HepG2 (cell line): ENCODE results near the gene EGLN2. TPM values are rescaled to one million over a fixed set of nuclear protein-coding genes. Genes with fewer than 3 reads are reported as not detected.

ENCODE experiments used
- AGO2 ChIP-seq: fragments of 200-400 bp; formaldehyde crosslinking; optimal IDR thresholded peaks from 2 replicates; pipeline ENCODE3; 2017; ENCODE audit warnings: mild to moderate bottlenecking, low read depth, low read length, moderate library complexity
- MAZ ChIP-seq, 2 experiments: sonication (generic) in 1 of 2; formaldehyde crosslinking in 1 of 2; IDR thresholded peaks; 2 replicates each; pipeline versions ENCODE4 v1.5.0 to v1.6.1; 2012 to 2020; ENCODE audit warnings: low read depth in 2 of 2, mild to moderate bottlenecking in 2 of 2, borderline replicate concordance in 1 of 2, improper control_type of control experiment in 1 of 2, low read length in 1 of 2, missing genetic modification reagents in 1 of 2, moderate library complexity in 1 of 2
- MBNL3 ChIP-seq: fragments of 250-450 bp; sonication (Bioruptor Pico); conservative IDR thresholded peaks from 2 replicates; pipeline ENCODE4 v1.8.0; 2022; ENCODE audit warnings: mild to moderate bottlenecking, inconsistent platforms
- MXI1 ChIP-seq: IDR thresholded peaks from 3 replicates; pipeline ENCODE4 v1.6.1; 2012; ENCODE audit warnings: low read depth, low read length, inconsistent platforms, borderline replicate concordance
- MYNN ChIP-seq: sonication (generic); formaldehyde crosslinking; IDR thresholded peaks from 2 replicates; pipeline ENCODE4 v1.4.0; 2020; ENCODE audit warnings: mild to moderate bottlenecking, low read depth, missing genetic modification reagents
- SIN3A ChIP-seq: IDR thresholded peaks from 2 replicates; pipeline ENCODE4 v1.6.1; 2011; ENCODE audit warnings: low read depth, mild to moderate bottlenecking, control low read depth, low read length, borderline replicate concordance
- polyA plus RNA-seq, 8 experiments: library from polyadenylated mRNA; depleted of rRNA in 3 of 8; stranded (reverse) in 7 of 8; unstranded in 1 of 8; fragments of >200 nt; fragmentation: Illumina TruSeq in 4 of 8; extraction: Trizol in 4 of 8; gene quantifications; 2 replicates each; pipeline versions ENCODE4 v1.2.1 to v1.2.3, GENCODE V29; 2011 to 2016; ENCODE audit warnings: low read depth in 4 of 8, missing spikeins in 1 of 8, mixed read lengths in 1 of 8; ENCODE audit not compliant: insufficient read depth in 1 of 8
- total RNA-seq, 5 experiments: library from RNA; depleted of rRNA; stranded (reverse); fragments of >200 nt; fragmentation: Illumina TruSeq; extraction: Trizol; gene quantifications; 2 replicates each; pipeline ENCODE4 v1.2.3, GENCODE V29; 2016; ENCODE audit warnings: low read depth in 1 of 5
- TF ChIP-seq, protein P1 (sequence below): sonication (generic); formaldehyde crosslinking; IDR thresholded peaks from 2 replicates; pipeline ENCODE4 v1.5.1; 2020; ENCODE audit warnings: mild to moderate bottlenecking, missing genetic modification reagents, moderate library complexity
- TF ChIP-seq, protein P2 (sequence below): sonication (generic); formaldehyde crosslinking; IDR thresholded peaks from 2 replicates; pipeline ENCODE4 v1.4.0; 2020; ENCODE audit warnings: missing genetic modification reagents
- TF ChIP-seq, protein P3 (sequence below), 2 experiments: sonication (generic) in 1 of 2; formaldehyde crosslinking in 1 of 2; IDR thresholded peaks; 2 replicates each; pipeline versions ENCODE4 v1.4.0 to v1.6.1; 2018 to 2020; ENCODE audit warnings: missing genetic modification reagents in 2 of 2, borderline replicate concordance in 1 of 2, low read depth in 1 of 2, mild to moderate bottlenecking in 1 of 2, missing biosample characterization in 1 of 2
- TF ChIP-seq, protein P4 (sequence below): IDR thresholded peaks from 2 replicates; pipeline ENCODE4 v1.6.1; 2016; ENCODE audit warnings: control low read depth
- TF ChIP-seq, protein P5 (sequence below): sonication (generic); formaldehyde crosslinking; IDR thresholded peaks from 2 replicates; pipeline ENCODE4 v1.8.0; 2022; ENCODE audit warnings: missing genetic modification reagents, low read depth, mild to moderate bottlenecking, borderline replicate concordance

EGLN2 gene
- total and polyA plus RNA-seq, 2 of the 13 experiments (the other 11 are each of a cell fraction or from before 2014, with no cell fraction given), result 16.5 to 40.8 TPM

DNA sequence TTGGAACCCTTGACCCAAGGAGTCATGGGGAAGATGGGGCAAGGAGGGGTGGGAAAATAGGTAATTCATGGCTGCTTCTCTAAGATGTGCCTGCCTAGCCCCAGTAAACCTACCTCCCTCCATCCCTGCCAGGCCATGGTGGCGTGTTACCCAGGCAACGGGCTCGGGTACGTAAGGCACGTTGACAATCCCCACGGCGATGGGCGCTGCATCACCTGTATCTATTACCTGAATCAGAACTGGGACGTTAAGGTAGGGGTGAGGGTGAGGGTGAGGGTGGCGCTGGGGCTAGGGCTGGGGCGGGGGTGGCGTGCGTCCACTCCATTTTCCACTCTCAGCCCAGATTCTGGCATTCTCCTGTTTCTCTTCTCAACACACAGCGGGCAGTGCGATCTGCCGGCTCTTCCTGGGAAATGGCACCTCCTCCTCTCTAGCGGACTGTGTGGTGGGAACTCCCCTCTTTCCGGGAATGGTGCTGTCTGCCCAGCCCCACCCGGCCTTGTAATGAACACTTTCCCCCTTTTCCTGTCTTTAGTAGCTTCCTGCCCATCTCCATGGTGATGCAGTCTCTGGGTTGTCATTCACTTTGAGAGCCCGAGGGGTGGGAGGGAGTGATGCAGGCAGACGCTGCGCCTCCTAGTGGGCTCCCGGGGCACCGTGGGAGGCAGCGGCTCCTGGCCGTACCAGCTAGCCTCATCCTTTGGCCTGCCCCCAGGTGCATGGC, 7.6 kb downstream of the EGLN2 start (continued):
- TF ChIP-seq, protein P1, sequence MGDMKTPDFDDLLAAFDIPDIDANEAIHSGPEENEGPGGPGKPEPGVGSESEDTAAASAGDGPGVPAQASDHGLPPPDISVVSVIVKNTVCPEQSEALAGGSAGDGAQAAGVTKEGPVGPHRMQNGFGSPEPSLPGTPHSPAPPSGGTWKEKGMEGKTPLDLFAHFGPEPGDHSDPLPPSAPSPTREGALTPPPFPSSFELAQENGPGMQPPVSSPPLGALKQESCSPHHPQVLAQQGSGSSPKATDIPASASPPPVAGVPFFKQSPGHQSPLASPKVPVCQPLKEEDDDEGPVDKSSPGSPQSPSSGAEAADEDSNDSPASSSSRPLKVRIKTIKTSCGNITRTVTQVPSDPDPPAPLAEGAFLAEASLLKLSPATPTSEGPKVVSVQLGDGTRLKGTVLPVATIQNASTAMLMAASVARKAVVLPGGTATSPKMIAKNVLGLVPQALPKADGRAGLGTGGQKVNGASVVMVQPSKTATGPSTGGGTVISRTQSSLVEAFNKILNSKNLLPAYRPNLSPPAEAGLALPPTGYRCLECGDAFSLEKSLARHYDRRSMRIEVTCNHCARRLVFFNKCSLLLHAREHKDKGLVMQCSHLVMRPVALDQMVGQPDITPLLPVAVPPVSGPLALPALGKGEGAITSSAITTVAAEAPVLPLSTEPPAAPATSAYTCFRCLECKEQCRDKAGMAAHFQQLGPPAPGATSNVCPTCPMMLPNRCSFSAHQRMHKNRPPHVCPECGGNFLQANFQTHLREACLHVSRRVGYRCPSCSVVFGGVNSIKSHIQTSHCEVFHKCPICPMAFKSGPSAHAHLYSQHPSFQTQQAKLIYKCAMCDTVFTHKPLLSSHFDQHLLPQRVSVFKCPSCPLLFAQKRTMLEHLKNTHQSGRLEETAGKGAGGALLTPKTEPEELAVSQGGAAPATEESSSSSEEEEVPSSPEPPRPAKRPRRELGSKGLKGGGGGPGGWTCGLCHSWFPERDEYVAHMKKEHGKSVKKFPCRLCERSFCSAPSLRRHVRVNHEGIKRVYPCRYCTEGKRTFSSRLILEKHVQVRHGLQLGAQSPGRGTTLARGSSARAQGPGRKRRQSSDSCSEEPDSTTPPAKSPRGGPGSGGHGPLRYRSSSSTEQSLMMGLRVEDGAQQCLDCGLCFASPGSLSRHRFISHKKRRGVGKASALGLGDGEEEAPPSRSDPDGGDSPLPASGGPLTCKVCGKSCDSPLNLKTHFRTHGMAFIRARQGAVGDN (CRISPR knock-in tag), result peak; percentile 60
- TF ChIP-seq SIN3A (peak; percentile 33; the same call in 1 of the 2 replicates), MYNN (no peak), MBNL3 (CRISPR knock-in tag) (no peak), MXI1 (0 out of 3 replicates have a peak, but pooled peaks have one; percentile 14), MAZ (IDR thresholded peaks at IDR 0.05; ENCODE audit: borderline replicate concordance, low read depth, low read length) (peak; percentile 76), MAZ (CRISPR knock-in tag; IDR thresholded peaks at IDR 0.05; ENCODE audit: low read depth) (peak; percentile 63; the same call in 1 of the 2 replicates), AGO2 (peak; percentile 68)
- TF ChIP-seq, protein P2, sequence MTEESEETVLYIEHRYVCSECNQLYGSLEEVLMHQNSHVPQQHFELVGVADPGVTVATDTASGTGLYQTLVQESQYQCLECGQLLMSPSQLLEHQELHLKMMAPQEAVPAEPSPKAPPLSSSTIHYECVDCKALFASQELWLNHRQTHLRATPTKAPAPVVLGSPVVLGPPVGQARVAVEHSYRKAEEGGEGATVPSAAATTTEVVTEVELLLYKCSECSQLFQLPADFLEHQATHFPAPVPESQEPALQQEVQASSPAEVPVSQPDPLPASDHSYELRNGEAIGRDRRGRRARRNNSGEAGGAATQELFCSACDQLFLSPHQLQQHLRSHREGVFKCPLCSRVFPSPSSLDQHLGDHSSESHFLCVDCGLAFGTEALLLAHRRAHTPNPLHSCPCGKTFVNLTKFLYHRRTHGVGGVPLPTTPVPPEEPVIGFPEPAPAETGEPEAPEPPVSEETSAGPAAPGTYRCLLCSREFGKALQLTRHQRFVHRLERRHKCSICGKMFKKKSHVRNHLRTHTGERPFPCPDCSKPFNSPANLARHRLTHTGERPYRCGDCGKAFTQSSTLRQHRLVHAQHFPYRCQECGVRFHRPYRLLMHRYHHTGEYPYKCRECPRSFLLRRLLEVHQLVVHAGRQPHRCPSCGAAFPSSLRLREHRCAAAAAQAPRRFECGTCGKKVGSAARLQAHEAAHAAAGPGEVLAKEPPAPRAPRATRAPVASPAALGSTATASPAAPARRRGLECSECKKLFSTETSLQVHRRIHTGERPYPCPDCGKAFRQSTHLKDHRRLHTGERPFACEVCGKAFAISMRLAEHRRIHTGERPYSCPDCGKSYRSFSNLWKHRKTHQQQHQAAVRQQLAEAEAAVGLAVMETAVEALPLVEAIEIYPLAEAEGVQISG, result 0 out of 2 replicates have a peak, but pooled peaks have one; percentile 22
- TF ChIP-seq, protein P3, sequence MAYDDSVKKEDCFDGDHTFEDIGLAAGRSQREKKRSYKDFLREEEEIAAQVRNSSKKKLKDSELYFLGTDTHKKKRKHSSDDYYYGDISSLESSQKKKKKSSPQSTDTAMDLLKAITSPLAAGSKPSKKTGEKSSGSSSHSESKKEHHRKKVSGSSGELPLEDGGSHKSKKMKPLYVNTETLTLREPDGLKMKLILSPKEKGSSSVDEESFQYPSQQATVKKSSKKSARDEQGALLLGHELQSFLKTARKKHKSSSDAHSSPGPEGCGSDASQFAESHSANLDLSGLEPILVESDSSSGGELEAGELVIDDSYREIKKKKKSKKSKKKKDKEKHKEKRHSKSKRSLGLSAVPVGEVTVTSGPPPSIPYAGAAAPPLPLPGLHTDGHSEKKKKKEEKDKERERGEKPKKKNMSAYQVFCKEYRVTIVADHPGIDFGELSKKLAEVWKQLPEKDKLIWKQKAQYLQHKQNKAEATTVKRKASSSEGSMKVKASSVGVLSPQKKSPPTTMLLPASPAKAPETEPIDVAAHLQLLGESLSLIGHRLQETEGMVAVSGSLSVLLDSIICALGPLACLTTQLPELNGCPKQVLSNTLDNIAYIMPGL (CRISPR knock-in tag; IDR thresholded peaks at IDR 0.05; ENCODE audit: borderline replicate concordance in 1 of 2, low read depth in 1 of 2), result peak; percentile 41 to 48; a peak in 1 of 4 replicates
- TF ChIP-seq, protein P4, sequence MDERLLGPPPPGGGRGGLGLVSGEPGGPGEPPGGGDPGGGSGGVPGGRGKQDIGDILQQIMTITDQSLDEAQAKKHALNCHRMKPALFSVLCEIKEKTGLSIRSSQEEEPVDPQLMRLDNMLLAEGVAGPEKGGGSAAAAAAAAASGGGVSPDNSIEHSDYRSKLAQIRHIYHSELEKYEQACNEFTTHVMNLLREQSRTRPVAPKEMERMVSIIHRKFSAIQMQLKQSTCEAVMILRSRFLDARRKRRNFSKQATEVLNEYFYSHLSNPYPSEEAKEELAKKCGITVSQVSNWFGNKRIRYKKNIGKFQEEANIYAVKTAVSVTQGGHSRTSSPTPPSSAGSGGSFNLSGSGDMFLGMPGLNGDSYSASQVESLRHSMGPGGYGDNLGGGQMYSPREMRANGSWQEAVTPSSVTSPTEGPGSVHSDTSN (CRISPR knock-in tag), result 0 out of 2 replicates have a peak, but pooled peaks have one; percentile 48
- TF ChIP-seq, protein P5, sequence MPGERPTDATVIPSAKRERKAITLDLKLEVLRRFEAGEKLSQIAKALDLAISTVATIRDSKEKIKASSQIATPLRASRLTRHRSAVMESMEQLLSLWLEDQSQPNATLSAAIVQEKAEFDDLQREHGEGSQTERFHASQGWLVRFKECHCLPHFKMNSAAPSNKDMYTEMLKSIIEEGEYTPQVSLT (CRISPR knock-in tag), result no peak
- TF ChIP-seq, all 625 proteins: peak for 29
